ENCODE results near the gene HAUS3. TPM values are rescaled to one million over a fixed set of nuclear protein-coding genes. Genes with fewer than 3 reads are reported as not detected.
A peak's percentile ranks its signal among the peaks of the same experiment; 100 is the strongest.

Gene HAUS3
- total RNA-seq, 1 donor from 2014 or later = 5.6 TPM

GRCh38 chr4:2266181-2266580 lies 24.3 kb upstream of the HAUS3 start:
- intact Hi-C loops (cut with DNase I) = loop anchor here (2.0 to 5.0 kb wide), 2 partner anchors 86 to 147 kb away; no protein-coding TSS in a partner anchor
- DNase-seq (ENCODE audit: low spot score) = peak; percentile 89

GRCh38 chr4:2265113-2266110 lies 23.5 kb upstream of the HAUS3 start:
- intact Hi-C loops (cut with DNase I) = loop anchor here (2.0 to 5.0 kb wide), 2 partner anchors 87 to 147 kb away; no protein-coding TSS in a partner anchor
- no peak for DNase-seq (ENCODE audit: low spot score)

GRCh38 chr4:2264481-2265041 lies 22.6 kb upstream of the HAUS3 start:
- peak; percentile 62 for DNase-seq (ENCODE audit: low spot score)
- intact Hi-C loops (cut with DNase I) = loop anchor here (5.0 kb wide), 2 partner anchors 88 to 273 kb away; partner anchors contain the start of gene FAM193A

- DNase-seq (ENCODE audit: low spot score) = peak; percentile 69
- intact Hi-C loops (cut with DNase I) = loop anchor here (5.0 kb wide), 1 partner anchor 273 kb away; the partner anchor contains the start of gene FAM193A
These were observed 22.0 kb upstream of the HAUS3 start for GRCh38 chr4:2263926-2264321.

GRCh38 chr4:2262944-2263250 lies 21.0 kb upstream of the HAUS3 start:
- no peak for DNase-seq (ENCODE audit: low spot score)
- intact Hi-C loops (cut with DNase I) = loop anchor here (5.0 kb wide), 1 partner anchor 274 kb away; the partner anchor contains the start of gene FAM193A

GRCh38 chr4:2262145-2262943 lies 20.4 kb upstream of the HAUS3 start:
- peak; percentile 100 for DNase-seq (ENCODE audit: low spot score)

GRCh38 chr4:2261853-2262144 lies 19.9 kb upstream of the HAUS3 start, which contains the start of gene MXD4:
MXD4 (minus strand) TSS chr4:2262109; CDS start chr4:2261980, 129 bp downstream.
- intact Hi-C loops (cut with DNase I) = loop anchor here (5.0 kb wide), 1 partner anchor 276 kb away; the partner anchor contains the start of gene FAM193A

More at GRCh38 chr4:2262145-2262943, 20.4 kb upstream of the HAUS3 start:
- intact Hi-C loops (cut with DNase I) = loop anchor here (5.0 kb wide), 1 partner anchor 275 kb away; the partner anchor contains the start of gene FAM193A

GRCh38 chr4:2261110-2261852 lies 19.4 kb upstream of the HAUS3 start:
- peak; percentile 80 for DNase-seq (ENCODE audit: low spot score)
- intact Hi-C loops (cut with DNase I) = loop anchor here (5.0 kb wide), 1 partner anchor 276 kb away; the partner anchor contains the start of gene FAM193A

More at GRCh38 chr4:2261853-2262144, 19.9 kb upstream of the HAUS3 start, which contains the start of gene MXD4:
- DNase-seq (ENCODE audit: low spot score) = peak; percentile 76

GRCh38 chr4:2260344-2261109 lies 18.6 kb upstream of the HAUS3 start:
- DNase-seq (ENCODE audit: low spot score) = peak; percentile 73
- intact Hi-C loops (cut with DNase I) = loop anchor here (5.0 kb wide), 1 partner anchor 277 kb away; the partner anchor contains the start of gene FAM193A

GRCh38 chr4:2259541-2260343 lies 17.8 kb upstream of the HAUS3 start:
- intact Hi-C loops (cut with DNase I) = loop anchor here (5.0 kb wide), 1 partner anchor 278 kb away; the partner anchor contains the start of gene FAM193A
- no peak for DNase-seq (ENCODE audit: low spot score)

GRCh38 chr4:2259036-2259540 lies 17.2 kb upstream of the HAUS3 start:
- intact Hi-C loops (cut with DNase I) = no loop called here

GRCh38 chr4:2258091-2259035 lies 16.4 kb upstream of the HAUS3 start:
- peak; percentile 74 for DNase-seq (ENCODE audit: low spot score)
- intact Hi-C loops (cut with DNase I) = no loop called here

More at GRCh38 chr4:2259036-2259540, 17.2 kb upstream of the HAUS3 start:
- peak; percentile 73 for DNase-seq (ENCODE audit: low spot score)

- intact Hi-C loops (cut with DNase I) = loop anchor here (2.0 kb wide), 1 partner anchor 15 kb away; the partner anchor contains the start of genes HAUS3 and POLN
- DNase-seq (ENCODE audit: low spot score) = peak; percentile 75
These were observed 15.6 kb upstream of the HAUS3 start for GRCh38 chr4:2257361-2258081.

- intact Hi-C loops (cut with DNase I) = loop anchor here (2.0 kb wide), 1 partner anchor 14 kb away; the partner anchor contains the start of genes HAUS3 and POLN
- DNase-seq (ENCODE audit: low spot score) = peak; percentile 70
These were observed 14.9 kb upstream of the HAUS3 start for GRCh38 chr4:2256781-2257191.

Measured in cardiac septum (tissue), 1 donor.